Activated T-cell treated with anti-CD3 and anti-CD28 coated beads, Interleukin-2, amount 50 U/mL, for 72 hours (primary cell): Measurements from ENCODE around the gene DCLRE1C. TPM values are rescaled to one million over a fixed set of nuclear protein-coding genes. Genes with fewer than 3 reads are reported as not detected.
"Not testable (repeated sequence)": the region's sequence is repeated elsewhere in the genome, so short reads cannot be mapped to it uniquely, and the experiment has no call there.

Experiments used
- ATAC-seq, 2 donors: fragments of 150-1000 bp; cut with Tn5 transposase; replicated peaks in 1 of 2; 2 replicates each; pipeline ENCODE4 v1.10.0; 2021; ENCODE audit warnings: moderate library complexity in 2 of 2, mild to moderate bottlenecking in 1 of 2
- DNase-seq, 2 donors: peaks; one replicate each; pipeline ENCODE4 v3.0.0; 2021 to 2022; ENCODE audit warnings: mixed read lengths in 1 of 2
- H3K27ac Mint-ChIP-seq: one replicate; pipeline ENCODE4 v1.8.0; 2022; ENCODE audit warnings: mild to moderate bottlenecking, moderate library complexity, mixed read lengths
- H3K27me3 Mint-ChIP-seq: one replicate; pipeline ENCODE4 v1.8.0; 2022; ENCODE audit warnings: low read depth, mixed read lengths
- H3K36me3 Mint-ChIP-seq, 2 donors: one replicate each; pipeline ENCODE4 v1.8.0; 2022; ENCODE audit warnings: mixed read lengths in 2 of 2, mild to moderate bottlenecking in 1 of 2; ENCODE audit not compliant: insufficient read depth in 2 of 2
- H3K4me1 Mint-ChIP-seq: one replicate; pipeline ENCODE4 v1.8.0; 2022; ENCODE audit warnings: low read depth, mixed read lengths
- H3K4me3 Mint-ChIP-seq, 2 donors: one replicate each; pipeline ENCODE4 v1.8.0; 2022; ENCODE audit warnings: mild to moderate bottlenecking in 2 of 2, mixed read lengths in 2 of 2, moderate library complexity in 2 of 2
- H3K9me3 Mint-ChIP-seq, 2 donors: one replicate each; pipeline ENCODE4 v1.8.0; 2022; ENCODE audit warnings: mixed read lengths in 2 of 2
- total RNA-seq, 2 donors: library from RNA; stranded (reverse); gene quantifications; one replicate each; pipeline ENCODE4 v1.2.3, GENCODE V29; 2022

DCLRE1C gene
- 10 to 100 TPM; 22.9 to 25.8 TPM for total RNA-seq

- H3K36me3 Mint-ChIP-seq: peaks cover 1 to 10% of the 10 kb centered on the region in 2 donors
- H3K4me3 Mint-ChIP-seq: peak within 1 kb of the TSS; percentile 94 to 98
- ATAC-seq: peak; percentile 92 to 94
- H3K9me3 Mint-ChIP-seq: no peaks in the 10 kb centered on the region
- peak; percentile 91 to 93 for DNase-seq
- peaks cover 48% of the 10 kb centered on the region for H3K4me1 Mint-ChIP-seq
- no peaks in the 10 kb centered on the region for H3K27me3 Mint-ChIP-seq
- H3K27ac Mint-ChIP-seq: peak within 1 kb of the TSS; percentile 99
Measured at GRCh38 chr10:14954001-14954770, at the start of gene DCLRE1C. TSS of gene DCLRE1C (minus strand) at chr10:14954096. CDS start at chr10:14954010, 86 bp downstream.

DNA sequence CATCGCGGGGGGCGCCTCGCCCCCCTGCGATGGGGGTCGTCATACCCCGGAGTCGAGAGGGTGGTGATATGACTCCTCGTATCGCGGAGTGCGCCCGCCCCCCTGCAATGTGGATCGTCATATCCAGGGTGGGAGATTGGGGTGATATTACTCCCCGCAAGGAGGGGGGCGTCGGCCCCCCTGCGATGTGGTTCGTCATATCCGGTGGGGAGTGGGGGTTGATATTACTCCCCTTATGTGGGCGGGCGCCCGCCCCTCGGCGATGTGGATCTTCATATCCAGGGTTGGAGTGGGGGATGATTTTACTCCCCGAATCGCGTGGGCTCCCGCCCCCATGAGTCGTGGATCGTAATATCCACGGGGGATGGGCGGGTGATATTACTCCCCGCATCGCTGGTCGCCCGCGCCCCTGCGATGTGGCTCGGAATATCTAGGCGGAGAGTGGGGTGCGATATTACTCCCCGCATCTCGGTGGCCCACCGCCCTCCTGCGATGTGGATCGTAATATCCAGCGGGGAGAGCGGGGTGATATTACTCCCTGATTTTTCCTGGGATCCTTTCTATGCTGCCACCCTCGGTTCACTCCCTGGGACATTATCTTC, 42.2 kb upstream of the DCLRE1C start:
- Mint-ChIP-seq H3K27ac (no peak overlapping the region), H3K4me3 (no peak overlapping the region), H3K27me3 (no peaks in the 10 kb centered on the region), H3K4me1 (peaks cover 6% of the 10 kb centered on the region), H3K9me3 (no peaks in the 10 kb centered on the region), H3K36me3 (no peaks in the 10 kb centered on the region)
- ATAC-seq (no peak), DNase-seq (no peak)

DNA sequence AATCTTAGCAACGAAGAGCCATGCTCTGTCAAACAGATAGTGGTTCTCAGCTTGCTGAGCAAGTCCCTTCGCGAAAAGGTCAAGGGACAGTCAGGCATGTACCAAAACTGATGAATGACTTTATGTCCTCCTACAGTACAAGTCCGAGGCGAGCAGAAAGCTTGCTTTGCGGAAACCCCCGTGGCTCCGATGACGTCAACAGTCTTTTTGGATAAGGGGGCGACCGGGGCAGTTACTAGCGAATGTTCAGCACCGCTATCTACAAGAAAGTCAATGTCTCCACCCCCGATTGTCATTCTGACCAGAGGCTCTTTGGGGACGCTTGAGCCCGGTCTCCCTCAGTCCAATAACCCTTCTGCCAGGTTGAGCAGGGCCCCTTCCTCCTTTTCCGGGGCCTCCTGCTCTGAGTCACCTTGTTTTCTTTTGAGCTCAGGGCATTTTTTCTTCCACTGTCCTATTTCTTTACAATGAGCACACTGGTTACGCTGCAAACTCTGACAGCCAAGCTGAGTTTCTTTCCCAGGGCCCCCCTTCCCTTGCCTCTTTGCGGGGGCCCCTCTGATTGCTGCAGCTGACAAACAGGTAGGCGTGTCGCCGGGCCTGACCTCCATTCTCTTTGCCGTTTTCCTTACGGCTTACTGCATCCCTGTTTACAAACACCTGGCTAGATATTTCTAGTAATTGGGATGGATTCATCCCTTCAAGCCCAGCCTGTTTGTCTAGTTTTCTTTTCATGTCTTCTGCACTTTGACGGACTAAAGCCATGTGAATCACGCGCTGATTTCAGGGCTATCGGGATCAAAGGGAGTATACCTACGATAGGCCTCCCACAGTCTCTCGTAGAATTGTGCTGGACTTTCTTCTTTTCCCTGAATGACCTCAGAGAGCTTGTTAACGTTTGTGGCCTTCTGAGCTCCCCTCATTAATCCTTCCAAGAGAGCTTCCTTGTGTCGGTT, 39.9 kb upstream of the DCLRE1C start:
- not testable (repeated sequence) for H3K9me3 Mint-ChIP-seq, H3K27ac Mint-ChIP-seq, ATAC-seq, H3K36me3 Mint-ChIP-seq, H3K27me3 Mint-ChIP-seq
- H3K4me1 Mint-ChIP-seq: peaks cover 12% of the 10 kb centered on the region
- peak overlapping the region in 1 of 2 donors; percentile 23 for H3K4me3 Mint-ChIP-seq
- peak in 1 of 2 donors; percentile 13 for DNase-seq

GRCh38 chr10:14992336-14992735, 38.4 kb upstream of the DCLRE1C start:
- ATAC-seq, DNase-seq, H3K27me3 Mint-ChIP-seq, H3K36me3 Mint-ChIP-seq, H3K9me3 Mint-ChIP-seq, H3K27ac Mint-ChIP-seq, H3K4me3 Mint-ChIP-seq: not testable (repeated sequence)
- H3K4me1 Mint-ChIP-seq: peaks cover 12% of the 10 kb centered on the region

DNA sequence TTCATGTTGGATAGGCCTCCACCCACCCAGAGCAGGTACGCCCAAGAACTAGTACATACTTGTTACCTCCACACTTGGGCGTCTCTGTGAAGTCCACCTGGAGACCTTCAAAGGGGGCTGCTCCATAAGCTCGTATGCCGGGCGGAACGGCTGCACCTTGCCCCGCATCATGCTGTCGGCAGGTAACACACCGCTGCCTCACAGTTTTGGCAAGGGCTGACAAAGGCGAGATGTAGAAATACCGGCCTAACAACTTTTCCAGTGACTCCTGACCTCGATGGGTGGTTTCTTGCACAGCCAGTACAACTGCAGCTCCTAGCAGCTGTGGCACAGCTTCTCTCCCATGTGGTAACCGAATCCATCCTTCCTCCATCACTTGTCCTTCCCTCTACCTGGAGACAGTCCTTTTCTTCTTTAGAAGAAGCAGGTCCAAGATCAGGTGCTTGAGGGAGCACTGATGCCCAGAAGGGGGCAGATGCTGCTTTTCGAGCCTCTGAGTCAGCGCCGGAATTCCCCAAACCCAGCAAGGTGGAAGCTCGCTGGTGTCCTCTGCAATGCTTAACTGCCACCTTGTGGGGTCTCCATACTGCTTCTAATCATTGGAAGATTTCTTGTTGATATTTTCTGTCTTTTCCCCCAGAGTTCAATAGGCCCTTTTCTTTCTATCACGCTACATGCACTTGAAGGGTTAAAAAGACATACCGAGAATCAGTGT, 37.3 kb upstream of the DCLRE1C start:
- not testable (repeated sequence) for H3K27me3 Mint-ChIP-seq, H3K4me3 Mint-ChIP-seq, H3K27ac Mint-ChIP-seq, H3K36me3 Mint-ChIP-seq, ATAC-seq, H3K9me3 Mint-ChIP-seq
- H3K4me1 Mint-ChIP-seq: peaks cover 12% of the 10 kb centered on the region
- peak; percentile 79 to 81 for DNase-seq

DNA sequence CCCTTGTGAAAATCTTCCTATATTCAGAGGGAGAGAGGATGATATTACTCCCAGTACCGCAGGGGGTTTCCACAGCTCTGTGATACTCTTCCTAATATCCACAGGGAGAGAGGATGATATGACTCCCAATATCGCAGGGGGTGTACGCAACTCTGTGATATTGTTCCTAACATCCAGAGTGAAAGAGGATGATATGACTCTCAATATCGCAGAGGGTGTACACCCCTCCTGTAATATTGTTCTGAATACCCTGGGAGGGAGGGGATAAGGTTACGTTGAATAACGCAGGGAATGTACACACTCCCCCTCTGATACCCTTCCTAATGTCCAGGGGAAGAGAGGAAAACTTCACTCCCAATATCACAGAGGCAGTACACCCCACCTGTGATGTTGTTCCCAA, 35.7 kb upstream of the DCLRE1C start:
- H3K4me1 Mint-ChIP-seq: peaks cover 12% of the 10 kb centered on the region
- H3K9me3 Mint-ChIP-seq, H3K36me3 Mint-ChIP-seq, H3K27me3 Mint-ChIP-seq, ATAC-seq, H3K27ac Mint-ChIP-seq, DNase-seq, H3K4me3 Mint-ChIP-seq: not testable (repeated sequence)

- no peak for ATAC-seq
- Mint-ChIP-seq H3K27me3 (no peaks in the 10 kb centered on the region), H3K36me3 (no peaks in the 10 kb centered on the region), H3K9me3 (no peaks in the 10 kb centered on the region), H3K27ac (no peak overlapping the region), H3K4me1 (no peaks in the 10 kb centered on the region), H3K4me3 (no peak overlapping the region)
- no peak for DNase-seq
Measured at GRCh38 chr10:14982744-14983143, 28.8 kb upstream of the DCLRE1C start.

- H3K36me3 Mint-ChIP-seq: no peaks in the 10 kb centered on the region
- H3K9me3 Mint-ChIP-seq: no peaks in the 10 kb centered on the region
- ATAC-seq: no peak
Measured at GRCh38 chr10:14975672-14976273, 21.9 kb upstream of the DCLRE1C start.

GRCh38 chr10:14974153-14974998, 20.5 kb upstream of the DCLRE1C start:
- not testable (repeated sequence) for H3K36me3 Mint-ChIP-seq, H3K27ac Mint-ChIP-seq, DNase-seq, H3K4me1 Mint-ChIP-seq, H3K9me3 Mint-ChIP-seq, H3K4me3 Mint-ChIP-seq, ATAC-seq
- H3K27me3 Mint-ChIP-seq: peaks cover 12% of the 10 kb centered on the region

More at GRCh38 chr10:14975672-14976273, 21.9 kb upstream of the DCLRE1C start:
- no peak overlapping the region for H3K27ac Mint-ChIP-seq
- no peaks in the 10 kb centered on the region for H3K4me1 Mint-ChIP-seq
- peaks cover 12% of the 10 kb centered on the region for H3K27me3 Mint-ChIP-seq
- no peak overlapping the region for H3K4me3 Mint-ChIP-seq
- DNase-seq: no peak

DNA sequence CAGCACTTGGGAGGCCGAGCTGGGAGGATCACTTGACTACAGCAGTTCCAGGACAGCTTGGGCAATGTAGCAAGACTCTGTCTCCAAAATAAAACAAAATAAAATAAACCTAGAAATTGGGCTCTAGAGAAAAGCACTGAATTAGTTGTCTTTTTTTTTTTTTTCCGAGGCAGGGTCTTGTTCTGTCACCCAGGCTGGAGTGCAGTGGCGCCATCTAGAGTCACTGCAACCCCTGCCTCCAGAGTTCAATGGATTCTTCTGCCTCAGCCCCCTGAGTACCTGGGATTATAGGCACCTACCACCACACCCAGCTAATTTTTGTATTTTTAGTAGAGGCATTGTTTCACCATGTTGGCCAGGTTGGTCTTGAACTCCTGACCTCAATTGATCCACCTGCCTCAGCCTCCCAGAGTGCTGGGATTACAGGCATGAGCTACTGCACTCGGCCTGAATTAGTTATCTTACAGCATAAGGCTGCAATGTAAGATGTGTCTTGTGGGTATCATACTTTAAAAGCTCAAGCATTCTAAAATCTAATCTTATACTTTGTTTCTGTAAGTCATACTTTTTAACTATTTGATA, 18.1 kb upstream of the DCLRE1C start:
- no peaks in the 10 kb centered on the region for H3K36me3 Mint-ChIP-seq
- peaks cover 12% of the 10 kb centered on the region for H3K27me3 Mint-ChIP-seq
- no peaks in the 10 kb centered on the region for H3K9me3 Mint-ChIP-seq
- H3K4me1 Mint-ChIP-seq: no peaks in the 10 kb centered on the region
- no peak overlapping the region for H3K4me3 Mint-ChIP-seq
- peak; percentile 54 to 70 for ATAC-seq
- peak; percentile 52 to 54 for DNase-seq
- no peak overlapping the region for H3K27ac Mint-ChIP-seq

DNA sequence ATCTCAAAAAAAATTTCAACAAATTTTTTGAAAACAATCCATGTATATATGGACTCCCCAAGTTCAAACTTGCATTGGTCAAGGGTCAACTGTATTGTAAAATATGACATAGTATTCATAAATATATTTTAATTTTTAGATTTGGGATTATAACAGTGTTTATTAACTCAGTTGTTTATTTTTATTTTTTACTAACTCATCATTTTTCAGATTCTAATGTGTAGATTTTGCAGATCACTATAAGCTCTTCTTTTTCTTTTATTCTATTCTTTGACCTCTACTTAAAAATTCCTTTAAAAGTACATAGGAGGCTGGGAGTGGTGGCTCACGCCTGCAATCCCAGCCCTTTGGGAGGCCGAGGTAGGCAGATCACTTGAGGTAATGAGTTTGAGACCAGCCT, 14.0 kb upstream of the DCLRE1C start:
- Mint-ChIP-seq H3K9me3 (no peaks in the 10 kb centered on the region), H3K4me1 (no peaks in the 10 kb centered on the region), H3K4me3 (no peak overlapping the region), H3K27ac (no peak overlapping the region), H3K36me3 (no peaks in the 10 kb centered on the region), H3K27me3 (no peaks in the 10 kb centered on the region)
- ATAC-seq: no peak
- DNase-seq: no peak
